Endodermal cell (in vitro differentiated cells): ENCODE measurements around the gene OR13J1. TPM values are rescaled to one million over a fixed set of nuclear protein-coding genes. Genes with fewer than 3 reads are reported as not detected.

Experiments used
- DNase-seq: peaks from one replicate; pipeline ENCODE4 v3.0.0-alpha.2; 2017
- H3K27ac ChIP-seq: 2 replicates; pipeline ENCODE4 v1.5.1; 2013; ENCODE audit warnings: mild to moderate bottlenecking, low read depth, low read length, moderate library complexity
- H3K27me3 ChIP-seq: 2 replicates; pipeline ENCODE4 v1.6.1; 2013; ENCODE audit warnings: mild to moderate bottlenecking, low read length, moderate library complexity; ENCODE audit not compliant: insufficient read depth, control insufficient read depth, poor library complexity, severe bottlenecking
- H3K36me3 ChIP-seq: 2 replicates; pipeline ENCODE4 v1.7.0; 2013; ENCODE audit warnings: mild to moderate bottlenecking, low read length, moderate library complexity; ENCODE audit not compliant: control insufficient read depth, insufficient read depth
- H3K4me1 ChIP-seq: one replicate; pipeline ENCODE4 v1.7.0; 2013; ENCODE audit warnings: low read length; ENCODE audit not compliant: control insufficient read depth, insufficient read depth
- H3K4me3 ChIP-seq: 2 replicates; pipeline ENCODE4 v1.5.1; 2013; ENCODE audit warnings: mild to moderate bottlenecking, low read length, moderate library complexity
- H3K9ac ChIP-seq: 2 replicates; pipeline ENCODE4 v1.6.1; 2013; ENCODE audit warnings: mild to moderate bottlenecking, low read length, moderate library complexity; ENCODE audit not compliant: poor library complexity, severe bottlenecking; ENCODE audit errors: extremely low read depth
- H3K9me3 ChIP-seq: 2 replicates; pipeline ENCODE4 v1.6.1; 2013; ENCODE audit warnings: mild to moderate bottlenecking, low read length, moderate library complexity; ENCODE audit not compliant: control insufficient read depth
- H3K27ac Mint-ChIP-seq: 2 replicates; pipeline ENCODE4 v1.8.0; 2020; ENCODE audit warnings: mixed read lengths
- H3K27me3 Mint-ChIP-seq: 2 replicates; pipeline ENCODE4 v1.8.0; 2021; ENCODE audit warnings: mild to moderate bottlenecking, mixed read lengths; ENCODE audit not compliant: insufficient read depth
- H3K36me3 Mint-ChIP-seq: 2 replicates; pipeline ENCODE4 v1.8.0; 2020; ENCODE audit warnings: low read depth, mixed read lengths
- H3K4me1 Mint-ChIP-seq: 2 replicates; pipeline ENCODE4 v1.8.0; 2020; ENCODE audit warnings: mixed read lengths
- H3K4me3 Mint-ChIP-seq: 2 replicates; pipeline ENCODE4 v1.8.0; 2020; ENCODE audit warnings: mild to moderate bottlenecking, moderate library complexity, mixed read lengths
- H3K9me3 Mint-ChIP-seq: 2 replicates; pipeline ENCODE4 v1.8.0; 2020; ENCODE audit warnings: mild to moderate bottlenecking, mixed read lengths
- WGBS, 2 experiments: methylation state at CpG; one replicate each; pipeline versions ENCODE4 v1.1.5 to v1.1.7; 2013; ENCODE audit warnings: missing lambda C conversion rate in 2 of 2, mixed read lengths in 1 of 2; ENCODE audit not compliant: insufficient coverage in 1 of 2, insufficient read length in 1 of 2; 5-methylcytosine and 5-hydroxymethylcytosine counted together
- total RNA-seq, 2 donors: library from RNA; stranded (reverse); fragmentation: NEBNext Ultra II Directional in 1 of 2; extraction: Animal tissue kit (Norgen Biotek cat#: 25700) in 1 of 2; gene quantifications; 2 replicates in 1 of 2; 3 replicates in 1 of 2; pipeline ENCODE4 v1.2.1, GENCODE V29; 2021
- TF ChIP-seq, protein P1 (sequence below): fragments of 200-600 bp; sonication (generic); conservative IDR thresholded peaks from 2 replicates; pipeline ENCODE4 v1.5.0; 2021; ENCODE audit warnings: antibody characterized with exemption, mild to moderate bottlenecking

OR13J1 gene
- total RNA-seq, 2 donors from 2014 or later = not detected

DNA sequence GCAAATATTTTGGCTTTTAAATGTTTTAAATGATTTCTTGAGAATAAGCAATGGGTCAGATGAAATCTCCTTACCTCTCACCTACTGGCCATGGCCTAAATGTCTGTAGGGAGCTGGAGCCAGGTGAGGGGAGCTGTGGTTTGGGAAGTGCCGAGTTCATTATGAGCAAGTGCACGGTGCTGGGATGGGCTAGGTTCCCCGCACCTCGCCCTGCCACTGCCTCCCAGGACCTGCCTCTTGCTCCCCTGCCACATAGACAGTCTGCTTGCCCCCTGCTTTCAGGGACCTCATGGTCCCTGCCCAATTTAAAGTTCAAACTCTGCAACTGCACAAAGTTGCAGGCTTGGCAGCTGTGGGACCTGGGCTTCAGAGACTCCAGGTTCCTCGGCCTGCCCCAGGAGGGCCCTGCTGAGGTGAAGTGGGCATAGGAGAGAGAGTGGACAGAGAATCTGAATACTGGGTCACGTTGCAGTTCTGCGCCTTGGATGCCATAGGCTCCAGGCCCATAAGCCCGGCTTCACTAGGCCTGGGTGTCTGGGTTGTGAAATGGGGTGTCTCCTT is 5.4 kb downstream of the OR13J1 start:
- Histone ChIP-seq H3K4me1 (no peaks in the 10 kb centered on the region), H3K9me3 (no peaks in the 10 kb centered on the region), H3K27me3 (peaks cover 10% of the 10 kb centered on the region), H3K36me3 (no peaks in the 10 kb centered on the region), H3K27ac (no peak overlapping the region), H3K9ac (no peak overlapping the region), H3K4me3 (no peak overlapping the region)
- Mint-ChIP-seq H3K9me3 (no peaks in the 10 kb centered on the region), H3K27me3 (peaks cover 33% of the 10 kb centered on the region), H3K4me3 (no peak overlapping the region), H3K36me3 (no peaks in the 10 kb centered on the region), H3K27ac (no peak overlapping the region), H3K4me1 (no peaks in the 10 kb centered on the region)
- WGBS, 2 experiments = 91 to 98% methylated on average over 5 to 8 of the region's 8 CpGs
- no peak for DNase-seq
- TF ChIP-seq, protein P1, sequence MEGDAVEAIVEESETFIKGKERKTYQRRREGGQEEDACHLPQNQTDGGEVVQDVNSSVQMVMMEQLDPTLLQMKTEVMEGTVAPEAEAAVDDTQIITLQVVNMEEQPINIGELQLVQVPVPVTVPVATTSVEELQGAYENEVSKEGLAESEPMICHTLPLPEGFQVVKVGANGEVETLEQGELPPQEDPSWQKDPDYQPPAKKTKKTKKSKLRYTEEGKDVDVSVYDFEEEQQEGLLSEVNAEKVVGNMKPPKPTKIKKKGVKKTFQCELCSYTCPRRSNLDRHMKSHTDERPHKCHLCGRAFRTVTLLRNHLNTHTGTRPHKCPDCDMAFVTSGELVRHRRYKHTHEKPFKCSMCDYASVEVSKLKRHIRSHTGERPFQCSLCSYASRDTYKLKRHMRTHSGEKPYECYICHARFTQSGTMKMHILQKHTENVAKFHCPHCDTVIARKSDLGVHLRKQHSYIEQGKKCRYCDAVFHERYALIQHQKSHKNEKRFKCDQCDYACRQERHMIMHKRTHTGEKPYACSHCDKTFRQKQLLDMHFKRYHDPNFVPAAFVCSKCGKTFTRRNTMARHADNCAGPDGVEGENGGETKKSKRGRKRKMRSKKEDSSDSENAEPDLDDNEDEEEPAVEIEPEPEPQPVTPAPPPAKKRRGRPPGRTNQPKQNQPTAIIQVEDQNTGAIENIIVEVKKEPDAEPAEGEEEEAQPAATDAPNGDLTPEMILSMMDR = no peak

DNA sequence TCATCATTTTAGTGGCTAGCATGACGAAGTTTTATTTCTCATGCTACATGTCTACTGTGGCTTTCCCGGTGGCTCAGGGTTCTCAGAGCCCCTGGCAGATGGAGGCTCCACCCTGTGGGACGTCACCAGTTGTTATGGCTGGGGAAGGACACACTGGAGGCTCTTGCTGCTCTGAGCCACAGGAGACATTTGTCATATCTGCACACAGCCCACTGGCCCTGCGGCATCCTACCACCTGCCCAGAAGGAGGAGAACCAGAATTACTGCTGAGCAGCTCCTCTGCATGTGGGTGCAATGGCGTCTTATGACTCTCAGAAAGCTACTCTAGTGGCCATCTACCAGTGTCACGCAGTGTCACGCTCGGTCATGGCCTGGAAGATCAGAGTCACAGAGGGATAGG is 6.6 kb downstream of the OR13J1 start:
- no peaks in the 10 kb centered on the region for H3K36me3 ChIP-seq

DNA sequence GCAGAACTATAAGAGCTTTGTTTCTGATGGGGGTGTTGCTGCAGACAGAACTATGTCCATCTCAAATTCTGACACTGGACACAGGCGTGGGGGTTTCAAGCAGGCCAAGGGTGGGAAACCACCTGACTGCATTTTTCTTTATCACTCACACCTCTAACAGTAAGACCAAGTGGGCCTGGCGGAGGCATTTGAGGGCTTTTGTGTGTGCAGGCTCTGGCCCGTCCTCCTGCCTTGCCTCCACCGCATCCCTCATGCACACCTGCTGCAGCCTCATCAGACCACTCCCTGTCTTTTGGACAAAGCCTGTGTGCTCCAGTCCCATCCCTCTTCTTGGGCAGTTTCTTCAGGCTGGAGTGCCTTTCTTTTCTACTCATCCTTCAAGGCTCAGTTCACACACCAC is 7.9 kb downstream of the OR13J1 start:
- Mint-ChIP-seq H3K27me3 (peaks cover 41% of the 10 kb centered on the region), H3K27ac (no peak overlapping the region), H3K4me1 (peaks cover 3% of the 10 kb centered on the region), H3K36me3 (no peaks in the 10 kb centered on the region), H3K9me3 (no peaks in the 10 kb centered on the region), H3K4me3 (no peak overlapping the region)
- Histone ChIP-seq H3K4me3 (no peak overlapping the region), H3K36me3 (no peaks in the 10 kb centered on the region), H3K9ac (no peak overlapping the region), H3K27ac (no peak overlapping the region), H3K27me3 (peaks cover 10% of the 10 kb centered on the region), H3K9me3 (no peaks in the 10 kb centered on the region), H3K4me1 (no peaks in the 10 kb centered on the region)
- TF ChIP-seq, protein P1 = no peak
- 85 to 94% methylated on average over 4 of the region's 4 CpGs for WGBS, 2 experiments
- DNase-seq = no peak

More for the DNA sequence above, 6.6 kb downstream of the OR13J1 start:
- Mint-ChIP-seq H3K36me3 (no peaks in the 10 kb centered on the region), H3K4me1 (peaks cover 1% of the 10 kb centered on the region), H3K4me3 (no peak overlapping the region), H3K27me3 (peaks cover 40% of the 10 kb centered on the region), H3K27ac (no peak overlapping the region), H3K9me3 (no peaks in the 10 kb centered on the region)
- H3K4me1 ChIP-seq = no peaks in the 10 kb centered on the region
- H3K27ac ChIP-seq = no peak overlapping the region
- H3K9me3 ChIP-seq = no peaks in the 10 kb centered on the region
- peaks cover 10% of the 10 kb centered on the region for H3K27me3 ChIP-seq
- H3K4me3 ChIP-seq = no peak overlapping the region
- no peak overlapping the region for H3K9ac ChIP-seq
- TF ChIP-seq, protein P1 = no peak
- WGBS, 2 experiments = 80 to 81% methylated on average over 8 of the region's 8 CpGs
- DNase-seq = no peak
